HepG2 (cell line): ENCODE data around the gene FBXO41. TPM values are rescaled to one million over a fixed set of nuclear protein-coding genes. Genes with fewer than 3 reads are reported as not detected.
A peak's percentile ranks its signal among the peaks of the same experiment; 100 is the strongest.

ENCODE experiments used
- GTF2F1 ChIP-seq: fragments of 150-350 bp; IDR thresholded peaks from 2 replicates; pipeline ENCODE4 v1.6.1; 2014; ENCODE audit warnings: low read length
- HCFC1 ChIP-seq: fragments of 150-350 bp; IDR thresholded peaks from 2 replicates; pipeline ENCODE4 v1.6.1; 2014; ENCODE audit warnings: low read depth, low read length
- HDAC1 ChIP-seq: sonication (generic); formaldehyde crosslinking; IDR thresholded peaks from 2 replicates; pipeline ENCODE4 v1.5.1; 2020; ENCODE audit warnings: mild to moderate bottlenecking, missing genetic modification reagents
- KDM1A ChIP-seq: IDR thresholded peaks from 2 replicates; pipeline ENCODE4 v1.6.1; 2016; ENCODE audit warnings: missing compliant biosample characterization
- RFX5 ChIP-seq: IDR thresholded peaks from 2 replicates; pipeline ENCODE4 v1.6.1; 2011; ENCODE audit warnings: low read depth, low read length, improper control_type of control experiment
- SNAPC4 ChIP-seq: sonication (generic); formaldehyde crosslinking; IDR thresholded peaks from 2 replicates; pipeline ENCODE4 v1.4.0; 2020; ENCODE audit warnings: mild to moderate bottlenecking, missing genetic modification reagents
- TAF1 ChIP-seq: sonication (generic); formaldehyde crosslinking; IDR thresholded peaks from 2 replicates; pipeline ENCODE4 v1.4.0; 2020; ENCODE audit warnings: missing genetic modification reagents
- ZNF234 ChIP-seq: sonication (generic); formaldehyde crosslinking; conservative IDR thresholded peaks from 2 replicates; pipeline ENCODE4 v1.5.1; 2020; ENCODE audit warnings: mild to moderate bottlenecking, missing genetic modification reagents
- ZNF468 ChIP-seq: sonication (generic); formaldehyde crosslinking; IDR thresholded peaks from 2 replicates; pipeline ENCODE4 v1.8.0; 2022; ENCODE audit warnings: mild to moderate bottlenecking, moderate library complexity, missing genetic modification reagents
- ZNF639 ChIP-seq: conservative IDR thresholded peaks from 2 replicates; pipeline ENCODE4 v1.6.1; 2018; ENCODE audit warnings: missing genetic modification reagents
- ZNF644 ChIP-seq: IDR thresholded peaks from 2 replicates; pipeline ENCODE4 v1.6.1; 2016; ENCODE audit warnings: low read depth
- ZSCAN22 ChIP-seq: sonication (generic); formaldehyde crosslinking; IDR thresholded peaks from 2 replicates; pipeline ENCODE4 v1.4.0; 2020; ENCODE audit warnings: mild to moderate bottlenecking, missing genetic modification reagents
- polyA plus RNA-seq, 8 experiments: library from polyadenylated mRNA; depleted of rRNA in 3 of 8; stranded (reverse) in 7 of 8; unstranded in 1 of 8; fragments of >200 nt; fragmentation: Illumina TruSeq in 4 of 8; extraction: Trizol in 4 of 8; gene quantifications; 2 replicates each; pipeline versions ENCODE4 v1.2.1 to v1.2.3, GENCODE V29; 2011 to 2016; ENCODE audit warnings: low read depth in 4 of 8, missing spikeins in 1 of 8, mixed read lengths in 1 of 8; ENCODE audit not compliant: insufficient read depth in 1 of 8
- total RNA-seq, 5 experiments: library from RNA; depleted of rRNA; stranded (reverse); fragments of >200 nt; fragmentation: Illumina TruSeq; extraction: Trizol; gene quantifications; 2 replicates each; pipeline ENCODE4 v1.2.3, GENCODE V29; 2016; ENCODE audit warnings: low read depth in 1 of 5
- TF ChIP-seq, protein P1 (sequence below): sonication (generic); formaldehyde crosslinking; IDR thresholded peaks from 2 replicates; pipeline ENCODE4 v1.4.0; 2020; ENCODE audit warnings: mild to moderate bottlenecking, low read depth, missing genetic modification reagents
- TF ChIP-seq, protein P2 (sequence below): sonication (generic); formaldehyde crosslinking; IDR thresholded peaks from 2 replicates; pipeline ENCODE4 v1.4.0; 2020; ENCODE audit warnings: missing genetic modification reagents
- TF ChIP-seq, protein P3 (sequence below): sonication (generic); formaldehyde crosslinking; IDR thresholded peaks from 2 replicates; pipeline ENCODE4 v1.5.1; 2020; ENCODE audit warnings: mild to moderate bottlenecking, missing genetic modification reagents, moderate library complexity

Gene FBXO41
- total and polyA plus RNA-seq, 2 of the 13 experiments (the other 11 are each of a cell fraction or from before 2014, with no cell fraction given) = 4.2 to 10.3 TPM

- TF ChIP-seq HDAC1 (CRISPR knock-in tag) (no peak), ZNF639 (no peak), RFX5 (no peak), HCFC1 (no peak), ZNF644 (CRISPR knock-in tag) (no peak), GTF2F1 (no peak), SNAPC4 (CRISPR knock-in tag) (no peak), ZNF234 (CRISPR knock-in tag) (no peak), KDM1A (CRISPR knock-in tag) (no peak), ZSCAN22 (CRISPR knock-in tag) (no peak), TAF1 (CRISPR knock-in tag) (no peak), ZNF468 (CRISPR knock-in tag) (no peak)
- TF ChIP-seq, protein P1, sequence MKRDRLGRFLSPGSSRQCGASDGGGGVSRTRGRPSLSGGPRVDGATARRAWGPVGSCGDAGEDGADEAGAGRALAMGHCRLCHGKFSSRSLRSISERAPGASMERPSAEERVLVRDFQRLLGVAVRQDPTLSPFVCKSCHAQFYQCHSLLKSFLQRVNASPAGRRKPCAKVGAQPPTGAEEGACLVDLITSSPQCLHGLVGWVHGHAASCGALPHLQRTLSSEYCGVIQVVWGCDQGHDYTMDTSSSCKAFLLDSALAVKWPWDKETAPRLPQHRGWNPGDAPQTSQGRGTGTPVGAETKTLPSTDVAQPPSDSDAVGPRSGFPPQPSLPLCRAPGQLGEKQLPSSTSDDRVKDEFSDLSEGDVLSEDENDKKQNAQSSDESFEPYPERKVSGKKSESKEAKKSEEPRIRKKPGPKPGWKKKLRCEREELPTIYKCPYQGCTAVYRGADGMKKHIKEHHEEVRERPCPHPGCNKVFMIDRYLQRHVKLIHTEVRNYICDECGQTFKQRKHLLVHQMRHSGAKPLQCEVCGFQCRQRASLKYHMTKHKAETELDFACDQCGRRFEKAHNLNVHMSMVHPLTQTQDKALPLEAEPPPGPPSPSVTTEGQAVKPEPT (CRISPR knock-in tag) = no peak
- TF ChIP-seq, protein P2, sequence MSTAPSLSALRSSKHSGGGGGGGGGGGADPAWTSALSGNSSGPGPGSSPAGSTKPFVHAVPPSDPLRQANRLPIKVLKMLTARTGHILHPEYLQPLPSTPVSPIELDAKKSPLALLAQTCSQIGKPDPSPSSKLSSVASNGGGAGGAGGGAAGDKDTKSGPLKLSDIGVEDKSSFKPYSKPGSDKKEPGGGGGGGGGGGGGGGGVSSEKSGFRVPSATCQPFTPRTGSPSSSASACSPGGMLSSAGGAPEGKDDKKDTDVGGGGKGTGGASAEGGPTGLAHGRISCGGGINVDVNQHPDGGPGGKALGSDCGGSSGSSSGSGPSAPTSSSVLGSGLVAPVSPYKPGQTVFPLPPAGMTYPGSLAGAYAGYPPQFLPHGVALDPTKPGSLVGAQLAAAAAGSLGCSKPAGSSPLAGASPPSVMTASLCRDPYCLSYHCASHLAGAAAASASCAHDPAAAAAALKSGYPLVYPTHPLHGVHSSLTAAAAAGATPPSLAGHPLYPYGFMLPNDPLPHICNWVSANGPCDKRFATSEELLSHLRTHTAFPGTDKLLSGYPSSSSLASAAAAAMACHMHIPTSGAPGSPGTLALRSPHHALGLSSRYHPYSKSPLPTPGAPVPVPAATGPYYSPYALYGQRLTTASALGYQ = no peak
- TF ChIP-seq, protein P3, sequence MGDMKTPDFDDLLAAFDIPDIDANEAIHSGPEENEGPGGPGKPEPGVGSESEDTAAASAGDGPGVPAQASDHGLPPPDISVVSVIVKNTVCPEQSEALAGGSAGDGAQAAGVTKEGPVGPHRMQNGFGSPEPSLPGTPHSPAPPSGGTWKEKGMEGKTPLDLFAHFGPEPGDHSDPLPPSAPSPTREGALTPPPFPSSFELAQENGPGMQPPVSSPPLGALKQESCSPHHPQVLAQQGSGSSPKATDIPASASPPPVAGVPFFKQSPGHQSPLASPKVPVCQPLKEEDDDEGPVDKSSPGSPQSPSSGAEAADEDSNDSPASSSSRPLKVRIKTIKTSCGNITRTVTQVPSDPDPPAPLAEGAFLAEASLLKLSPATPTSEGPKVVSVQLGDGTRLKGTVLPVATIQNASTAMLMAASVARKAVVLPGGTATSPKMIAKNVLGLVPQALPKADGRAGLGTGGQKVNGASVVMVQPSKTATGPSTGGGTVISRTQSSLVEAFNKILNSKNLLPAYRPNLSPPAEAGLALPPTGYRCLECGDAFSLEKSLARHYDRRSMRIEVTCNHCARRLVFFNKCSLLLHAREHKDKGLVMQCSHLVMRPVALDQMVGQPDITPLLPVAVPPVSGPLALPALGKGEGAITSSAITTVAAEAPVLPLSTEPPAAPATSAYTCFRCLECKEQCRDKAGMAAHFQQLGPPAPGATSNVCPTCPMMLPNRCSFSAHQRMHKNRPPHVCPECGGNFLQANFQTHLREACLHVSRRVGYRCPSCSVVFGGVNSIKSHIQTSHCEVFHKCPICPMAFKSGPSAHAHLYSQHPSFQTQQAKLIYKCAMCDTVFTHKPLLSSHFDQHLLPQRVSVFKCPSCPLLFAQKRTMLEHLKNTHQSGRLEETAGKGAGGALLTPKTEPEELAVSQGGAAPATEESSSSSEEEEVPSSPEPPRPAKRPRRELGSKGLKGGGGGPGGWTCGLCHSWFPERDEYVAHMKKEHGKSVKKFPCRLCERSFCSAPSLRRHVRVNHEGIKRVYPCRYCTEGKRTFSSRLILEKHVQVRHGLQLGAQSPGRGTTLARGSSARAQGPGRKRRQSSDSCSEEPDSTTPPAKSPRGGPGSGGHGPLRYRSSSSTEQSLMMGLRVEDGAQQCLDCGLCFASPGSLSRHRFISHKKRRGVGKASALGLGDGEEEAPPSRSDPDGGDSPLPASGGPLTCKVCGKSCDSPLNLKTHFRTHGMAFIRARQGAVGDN (CRISPR knock-in tag) = peak; percentile 63
These were observed 71.7 kb downstream of the FBXO41 start (continued) for GRCh38 chr2:73212448-73213176.
